Rectal smooth muscle tissue (tissue), 1 donor: Measurements from ENCODE around the gene C1orf159.

Source experiments
- H3K27ac ChIP-seq: one replicate; pipeline ENCODE4 v1.7.0; 2013; ENCODE audit warnings: low read depth, low read length, inconsistent platforms
- H3K27me3 ChIP-seq: one replicate; pipeline ENCODE4 v1.7.0; 2013; ENCODE audit warnings: low read length; ENCODE audit not compliant: control insufficient read depth, insufficient read depth
- H3K36me3 ChIP-seq: one replicate; pipeline ENCODE4 v1.7.0; 2013; ENCODE audit warnings: low read length; ENCODE audit not compliant: control insufficient read depth, insufficient read depth
- H3K4me1 ChIP-seq: one replicate; pipeline ENCODE4 v1.7.0; 2013; ENCODE audit warnings: low read length; ENCODE audit not compliant: control insufficient read depth, insufficient read depth
- H3K4me3 ChIP-seq: one replicate; pipeline ENCODE4 v1.7.0; 2013; ENCODE audit warnings: low read length
- H3K9ac ChIP-seq: one replicate; pipeline ENCODE4 v1.7.0; 2013; ENCODE audit warnings: low read length

Gene C1orf159

DNA sequence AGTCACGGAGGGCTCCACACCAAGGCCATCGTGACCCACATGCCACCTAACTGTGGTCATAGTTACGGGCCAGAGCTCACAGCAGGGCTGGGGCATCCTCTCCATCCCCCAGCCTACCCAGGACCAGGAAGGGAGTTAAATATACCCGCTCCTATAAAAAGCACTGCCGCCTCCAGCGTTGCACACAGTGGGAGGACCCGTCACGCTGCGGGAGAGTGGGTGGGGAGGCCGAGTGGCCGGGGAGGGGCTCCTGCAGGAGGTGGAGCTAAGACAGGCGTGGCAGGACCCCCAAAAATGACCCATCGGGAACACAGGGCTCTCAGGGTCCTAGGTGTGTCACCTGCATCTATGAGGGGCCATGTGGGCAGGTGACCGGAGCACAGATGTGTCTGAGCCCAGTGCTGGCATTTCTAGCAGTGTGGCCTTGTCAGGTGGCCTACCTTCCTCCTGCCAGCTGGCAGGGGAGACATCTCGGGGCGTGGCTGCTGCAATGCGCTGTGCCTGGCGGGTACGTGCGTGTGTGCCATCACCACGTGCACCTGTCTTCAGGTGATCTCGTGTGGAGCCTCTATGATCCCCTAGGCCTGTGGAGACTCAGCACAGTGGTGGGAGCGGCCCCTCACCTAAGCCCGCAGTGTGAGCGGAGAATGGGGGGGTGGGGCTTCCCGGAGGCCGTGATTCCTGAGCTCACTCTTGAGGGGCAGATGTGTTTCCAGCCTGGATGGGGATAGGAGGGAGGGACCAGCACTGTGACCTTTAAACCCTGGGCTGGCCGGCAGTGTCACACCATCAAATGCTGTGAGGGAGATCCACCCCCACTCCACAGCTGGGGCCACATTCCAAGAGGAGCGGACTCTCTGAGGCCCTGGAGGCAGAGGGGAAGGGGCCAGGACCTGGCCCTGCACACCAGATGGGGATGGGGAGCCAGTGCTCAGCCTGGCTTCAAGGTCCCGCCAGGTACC is 78.2 kb downstream of the C1orf159 start:
- H3K27ac ChIP-seq, result no peak overlapping the region
- no peak overlapping the region for H3K9ac ChIP-seq
- H3K4me3 ChIP-seq, result no peak overlapping the region
- peaks cover 8% of the 10 kb centered on the region for H3K4me1 ChIP-seq
- H3K36me3 ChIP-seq, result no peaks in the 10 kb centered on the region
- peaks cover 8% of the 10 kb centered on the region for H3K27me3 ChIP-seq

GRCh38 chr1:1035291-1035943 is 80.5 kb downstream of the C1orf159 start:
- no peaks in the 10 kb centered on the region for H3K36me3 ChIP-seq
- H3K4me3 ChIP-seq, result no peak overlapping the region
- no peak overlapping the region for H3K27ac ChIP-seq
- peaks cover 17% of the 10 kb centered on the region for H3K27me3 ChIP-seq
- H3K9ac ChIP-seq, result no peak overlapping the region
- peaks cover 7% of the 10 kb centered on the region for H3K4me1 ChIP-seq

GRCh38 chr1:1034439-1034781 is 81.5 kb downstream of the C1orf159 start:
- H3K27ac ChIP-seq, result no peak overlapping the region
- no peaks in the 10 kb centered on the region for H3K4me1 ChIP-seq
- peaks cover 12% of the 10 kb centered on the region for H3K27me3 ChIP-seq
- no peak overlapping the region for H3K9ac ChIP-seq
- H3K36me3 ChIP-seq, result no peaks in the 10 kb centered on the region
- no peak overlapping the region for H3K4me3 ChIP-seq

DNA sequence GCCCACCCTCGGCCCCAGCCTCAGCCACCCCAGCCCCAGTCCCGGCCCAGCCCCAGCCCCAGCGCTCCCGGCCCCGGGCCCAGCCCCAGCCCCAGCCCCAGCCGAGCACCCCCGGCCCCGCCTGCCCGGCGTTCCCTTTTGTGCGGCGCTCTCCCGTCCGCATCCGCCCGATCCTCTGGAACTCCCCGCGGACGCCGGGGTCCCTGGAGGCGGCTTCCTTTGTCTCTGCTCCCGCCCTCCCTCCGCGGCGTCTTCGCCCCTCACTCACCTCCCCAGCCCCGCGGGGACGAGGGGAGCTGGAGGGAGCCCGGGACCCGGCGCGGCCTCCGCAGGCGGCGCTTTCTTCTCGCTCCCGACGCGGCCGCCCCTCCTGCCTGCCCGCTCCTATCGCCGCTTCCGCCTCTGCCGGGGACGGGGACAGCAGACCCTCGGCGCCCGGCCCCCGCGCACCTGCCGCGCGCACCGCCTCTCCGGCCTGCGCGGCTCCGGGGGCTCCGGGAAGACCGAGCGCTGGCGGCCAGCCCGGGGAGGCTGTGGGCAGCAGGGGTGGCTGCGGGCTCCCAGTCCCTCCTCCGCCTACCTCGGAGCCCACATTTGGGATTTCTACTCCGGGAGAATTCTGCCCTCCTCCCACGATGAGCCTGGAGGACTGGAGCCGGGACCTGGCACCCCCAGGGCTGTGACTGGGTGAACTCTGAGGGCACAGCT is 82.0 kb downstream of the C1orf159 start:
- Histone ChIP-seq H3K27ac (no peak overlapping the region), H3K36me3 (no peaks in the 10 kb centered on the region), H3K9ac (no peak overlapping the region), H3K4me3 (peak overlapping the region; percentile 27), H3K27me3 (peaks cover 12% of the 10 kb centered on the region), H3K4me1 (no peaks in the 10 kb centered on the region)

GRCh38 chr1:1033009-1033587 is 82.8 kb downstream of the C1orf159 start:
- Histone ChIP-seq H3K4me1 (no peaks in the 10 kb centered on the region), H3K9ac (no peak overlapping the region), H3K36me3 (no peaks in the 10 kb centered on the region), H3K4me3 (peak overlapping the region; percentile 63), H3K27me3 (peaks cover 9% of the 10 kb centered on the region), H3K27ac (no peak overlapping the region)

- Histone ChIP-seq H3K9ac (no peak overlapping the region), H3K4me3 (peak overlapping the region; percentile 44), H3K27me3 (peaks cover 9% of the 10 kb centered on the region), H3K4me1 (no peaks in the 10 kb centered on the region), H3K36me3 (no peaks in the 10 kb centered on the region), H3K27ac (no peak overlapping the region)
Observed at GRCh38 chr1:1032424-1032823, 83.5 kb downstream of the C1orf159 start.
